Stimulated activated CD8-positive, alpha-beta memory T cell treated with anti-CD3 and anti-CD28 coated beads, Interleukin-15, amount 100 ng/mL, for 4 hours (primary cell): ENCODE results near the gene NCAPH2.

Experiments used
- DNase-seq, 2 donors: peaks; one replicate each; pipeline ENCODE4 v3.0.0-alpha.2; 2020; ENCODE audit warnings: low read depth in 2 of 2

The NCAPH2 gene

DNA sequence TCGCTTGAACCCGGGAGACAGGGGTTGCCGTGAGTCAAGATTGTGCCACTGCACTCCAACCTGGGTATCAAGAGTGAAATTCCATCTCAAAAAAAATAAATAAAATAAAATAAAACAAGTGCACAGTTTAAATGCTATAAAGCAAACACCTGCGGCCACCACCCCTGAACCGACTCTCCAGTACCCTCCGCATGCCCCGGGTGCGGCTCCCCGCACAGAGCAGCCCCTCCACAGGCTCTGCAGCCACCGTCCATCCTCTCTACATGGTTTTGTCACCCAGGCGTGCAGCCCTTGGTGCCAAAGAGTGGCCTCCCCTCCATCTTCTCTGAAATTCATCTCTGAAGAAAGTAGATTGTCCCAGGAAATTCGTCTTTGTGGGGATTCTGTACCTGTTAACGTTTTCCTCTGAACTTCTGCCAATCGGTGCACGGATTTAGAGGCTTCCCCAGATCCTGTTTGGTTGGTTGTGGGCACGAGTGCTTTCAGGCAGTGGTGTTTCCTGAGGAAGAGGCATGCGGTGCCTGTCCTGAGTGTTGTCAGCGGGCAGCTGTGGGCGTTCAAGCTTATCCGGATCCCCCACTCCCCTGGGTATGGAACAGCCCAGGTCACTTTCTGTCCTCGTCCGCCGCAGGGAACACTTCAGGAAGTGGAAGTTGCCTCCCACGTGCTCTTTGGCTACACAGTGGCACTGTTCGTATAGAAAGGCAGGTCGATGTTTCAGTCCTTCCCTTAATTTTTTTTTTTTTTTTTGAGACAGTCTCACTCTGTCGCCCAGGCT, 17.3 kb upstream of the NCAPH2 start:
- no peak for DNase-seq

- no peak for DNase-seq
Observed at GRCh38 chr22:50497093-50497492, 10.9 kb upstream of the NCAPH2 start.

GRCh38 chr22:50498322-50498890, 9.6 kb upstream of the NCAPH2 start:
- peak; percentile 29 to 45 for DNase-seq

DNA sequence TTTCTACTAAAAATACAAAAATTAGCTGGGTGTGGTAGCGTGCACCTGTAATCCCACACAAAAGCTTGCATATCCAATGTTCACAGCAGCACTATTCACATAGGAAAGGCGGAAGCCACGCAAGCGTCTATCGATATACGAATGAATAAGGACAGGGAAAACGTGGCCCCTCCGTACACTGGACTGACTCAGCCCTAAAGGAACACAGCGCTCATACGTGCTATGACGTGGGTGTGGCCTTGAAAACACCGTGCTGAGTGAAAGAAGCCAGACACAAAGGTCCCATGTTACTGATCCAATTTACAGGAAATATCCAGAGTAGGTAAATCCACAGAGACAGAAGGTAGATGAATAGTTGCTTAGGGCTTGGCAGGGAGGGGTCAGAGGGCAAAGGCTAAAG, 7.6 kb upstream of the NCAPH2 start:
- no peak for DNase-seq

GRCh38 chr22:50502096-50502495, 5.9 kb upstream of the NCAPH2 start:
- no peak for DNase-seq

DNA sequence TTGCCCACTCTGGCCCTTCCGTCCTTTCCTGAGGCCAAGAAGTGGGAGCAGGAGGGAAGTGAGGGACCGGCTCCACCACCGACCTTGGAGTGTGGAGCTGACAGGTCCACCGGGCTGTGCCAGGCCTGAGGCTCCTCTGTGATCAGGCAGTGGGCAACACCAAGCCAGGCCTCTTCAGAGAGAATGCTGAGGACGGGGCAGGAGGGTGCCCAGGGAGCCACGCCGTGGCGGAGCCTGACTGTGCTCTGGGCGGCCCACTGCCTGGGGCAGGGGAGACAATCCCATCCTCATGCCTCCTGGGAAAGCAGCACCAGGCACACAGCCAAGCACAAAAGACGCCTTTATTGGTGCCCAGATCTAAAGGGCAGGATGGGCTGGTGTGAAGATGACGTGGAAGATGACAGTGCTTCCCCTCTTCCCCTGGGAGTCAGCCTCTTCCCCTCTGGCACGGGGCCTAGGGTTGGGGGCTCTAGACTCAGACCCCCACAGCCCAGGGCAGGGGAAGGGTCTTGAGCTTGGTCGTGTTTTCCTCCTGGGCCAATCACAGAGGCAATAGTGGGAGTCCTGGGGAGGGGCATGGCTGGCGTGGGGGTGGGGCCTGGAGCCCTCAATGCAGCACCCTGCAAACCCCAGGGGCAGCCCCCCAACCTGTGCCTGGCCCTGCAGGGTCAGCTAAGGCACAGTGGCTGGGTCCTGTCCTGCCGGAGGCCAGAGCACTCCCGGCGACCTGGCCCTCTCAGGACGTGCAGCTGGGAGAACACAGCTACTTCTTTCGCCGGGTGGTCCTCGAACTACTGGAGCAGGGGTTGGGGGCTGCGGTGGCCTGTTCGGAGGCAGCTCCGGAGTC, 5.2 kb upstream of the NCAPH2 start:
- DNase-seq = no peak

GRCh38 chr22:50503475-50504145, 4.4 kb upstream of the NCAPH2 start:
- no peak for DNase-seq

- no peak for DNase-seq
Observed at GRCh38 chr22:50504369-50505211, 3.4 kb upstream of the NCAPH2 start.

DNA sequence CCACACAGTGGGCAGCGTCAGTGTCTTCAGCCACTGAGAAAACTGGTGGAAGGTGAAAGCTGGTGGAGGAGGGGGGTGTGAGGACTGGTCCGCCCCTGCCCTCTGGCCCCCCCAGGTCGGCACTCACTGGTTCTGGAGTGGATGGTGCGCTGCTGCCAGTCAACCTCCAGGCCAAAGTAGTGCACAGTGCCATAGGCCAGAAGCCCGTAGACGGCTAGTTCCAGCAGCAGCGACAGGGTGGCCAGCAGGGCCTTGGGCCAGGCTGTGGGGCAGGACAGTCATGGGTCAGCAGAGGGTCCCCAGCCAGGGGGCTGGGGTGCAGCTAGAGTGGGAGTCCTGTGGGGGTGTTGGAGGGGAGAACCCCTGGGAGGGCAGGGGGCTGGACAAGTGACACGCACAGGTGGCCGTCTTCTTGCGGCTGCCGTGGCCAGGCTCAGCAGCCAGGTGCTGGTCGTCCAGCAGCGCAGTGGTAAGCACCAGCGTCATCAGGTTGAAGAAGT, 2.7 kb upstream of the NCAPH2 start:
- no peak for DNase-seq

DNA sequence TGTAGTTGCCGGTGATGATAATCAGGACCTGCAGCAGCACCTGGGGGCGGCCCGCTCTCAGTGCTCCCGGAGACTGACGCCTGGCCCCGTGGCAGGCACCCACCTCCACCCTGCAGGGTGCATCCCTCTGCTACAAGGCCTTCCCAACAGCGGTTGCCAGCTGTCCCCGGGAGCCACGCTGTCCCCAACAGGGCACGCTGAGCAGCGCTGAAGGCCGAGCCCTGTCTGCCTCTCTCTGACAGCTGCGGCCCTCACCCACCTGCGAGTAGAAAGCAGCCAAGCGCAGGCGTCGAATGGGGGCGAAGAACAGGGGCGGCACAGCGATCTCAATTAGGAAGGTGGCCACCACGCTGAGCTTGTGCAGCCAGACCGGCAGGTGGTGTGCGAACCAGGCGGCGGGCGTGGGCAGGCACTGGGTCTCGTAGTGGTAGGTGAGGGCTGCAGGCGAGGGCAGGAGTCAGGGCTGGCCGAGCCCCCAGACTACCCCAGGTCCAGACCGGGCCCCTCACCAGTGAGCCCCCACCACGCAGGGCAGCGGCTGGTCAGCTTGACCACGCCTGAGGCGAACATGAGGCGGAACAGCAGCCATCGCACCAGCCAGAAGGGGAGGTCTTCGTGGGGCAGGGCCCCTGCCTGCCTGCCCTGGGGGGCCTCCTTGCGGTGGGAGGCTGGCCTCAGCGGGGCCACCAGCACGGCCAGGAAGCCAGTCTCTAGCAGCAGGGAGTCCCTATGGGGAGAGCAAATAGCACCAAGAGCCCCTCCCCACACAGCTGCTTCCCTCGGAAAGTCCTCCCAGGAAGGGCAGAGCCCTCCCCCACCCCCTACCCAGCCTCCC, 2.0 kb upstream of the NCAPH2 start:
- DNase-seq = no peak

DNA sequence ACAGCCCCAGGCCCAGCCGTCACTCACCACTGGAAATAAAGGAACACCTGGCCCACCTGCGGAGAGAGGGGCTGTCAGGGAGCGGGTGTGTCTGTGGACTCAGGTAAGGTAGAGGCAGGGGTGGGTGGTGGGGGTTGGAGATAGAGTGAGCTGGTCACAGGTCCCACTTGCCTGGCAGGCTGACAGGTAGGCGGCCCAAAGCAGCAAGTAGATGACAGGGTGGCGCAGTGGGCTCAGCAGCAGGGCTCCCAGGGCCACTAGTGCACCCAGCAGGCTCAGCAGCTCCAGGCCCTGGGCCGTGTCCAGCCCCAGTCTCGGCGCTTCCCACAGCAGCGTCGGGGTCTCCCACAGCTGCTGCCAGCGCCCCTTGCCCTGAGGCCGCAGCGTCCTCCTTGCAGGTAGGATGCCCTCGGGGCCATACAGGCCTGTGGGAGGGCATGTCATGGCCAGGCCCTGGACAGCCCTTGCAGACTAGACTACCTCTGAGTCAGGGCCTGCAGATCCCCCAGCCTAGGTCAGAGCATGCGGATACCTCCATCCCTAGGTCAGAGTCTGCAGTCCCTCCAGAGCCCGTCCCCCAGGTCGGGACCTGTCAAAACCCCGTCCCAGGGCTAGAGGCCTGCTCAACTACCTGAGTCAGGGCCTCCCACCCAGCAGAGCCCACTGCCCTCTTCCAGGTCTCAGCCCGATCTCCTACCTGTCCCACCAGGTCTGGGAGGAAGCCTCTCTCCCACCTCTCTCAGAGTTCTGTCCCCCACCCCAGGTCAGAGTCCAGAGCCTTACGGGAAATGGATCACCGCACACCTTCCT, 1.2 kb upstream of the NCAPH2 start:
- DNase-seq = no peak

DNA sequence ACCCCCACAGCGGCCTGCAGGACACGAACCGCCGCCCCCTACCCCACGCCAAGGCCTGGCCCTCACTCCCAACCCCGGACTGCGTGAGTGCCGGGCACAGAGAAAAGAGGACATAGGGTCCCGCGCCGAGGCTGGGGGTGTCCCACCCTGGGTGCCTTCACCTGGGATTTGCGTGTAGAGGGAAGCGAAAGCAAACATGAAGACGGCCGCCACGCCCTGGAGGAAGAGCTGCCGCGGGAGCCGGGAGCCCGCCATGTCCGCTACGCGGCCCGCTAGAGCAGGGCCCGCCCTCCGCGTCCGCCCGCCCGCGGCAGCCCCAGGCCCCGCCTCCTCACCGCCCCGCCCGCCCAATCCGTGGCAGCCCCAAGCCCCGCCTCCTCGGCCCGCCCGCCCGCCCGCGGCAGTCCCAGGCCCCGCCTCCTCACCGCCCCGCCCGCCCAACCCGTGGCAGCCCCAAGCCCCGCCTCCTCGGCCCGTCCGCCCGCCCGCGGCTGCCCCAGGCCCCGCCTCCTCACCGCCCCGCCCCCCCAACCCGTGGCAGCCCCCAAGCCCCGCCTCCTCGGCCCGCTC, 518 bp upstream of the NCAPH2 start, which contains the start of gene LMF2:
LMF2 (minus strand) TSS at position 282 of the 570 bp plus-strand sequence; CDS start at position 255, 27 bp downstream.
- peak; percentile 84 to 91 for DNase-seq

DNA sequence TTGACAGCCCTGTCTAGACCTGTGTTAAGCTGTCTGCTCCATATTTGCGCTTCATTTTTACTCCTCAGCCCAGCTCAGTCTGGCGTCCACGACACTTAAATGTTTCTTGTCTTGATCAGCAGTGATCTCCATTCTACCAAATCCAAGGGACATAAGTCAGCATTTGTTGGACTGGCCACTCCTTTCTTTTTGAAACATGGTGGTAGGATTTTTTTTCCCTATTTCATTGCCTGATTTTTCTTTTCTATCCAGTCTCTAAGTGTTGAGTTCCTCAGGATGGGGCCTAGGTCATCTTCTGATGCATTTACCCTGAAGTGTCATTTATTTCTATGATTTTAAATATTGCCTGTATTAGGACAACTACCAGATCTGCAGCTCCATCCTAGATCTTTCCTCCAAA, 873 bp downstream of the NCAPH2 start:
- DNase-seq = no peak

- DNase-seq = no peak
Observed at GRCh38 chr22:50513175-50513574, 5.2 kb downstream of the NCAPH2 start.

DNA sequence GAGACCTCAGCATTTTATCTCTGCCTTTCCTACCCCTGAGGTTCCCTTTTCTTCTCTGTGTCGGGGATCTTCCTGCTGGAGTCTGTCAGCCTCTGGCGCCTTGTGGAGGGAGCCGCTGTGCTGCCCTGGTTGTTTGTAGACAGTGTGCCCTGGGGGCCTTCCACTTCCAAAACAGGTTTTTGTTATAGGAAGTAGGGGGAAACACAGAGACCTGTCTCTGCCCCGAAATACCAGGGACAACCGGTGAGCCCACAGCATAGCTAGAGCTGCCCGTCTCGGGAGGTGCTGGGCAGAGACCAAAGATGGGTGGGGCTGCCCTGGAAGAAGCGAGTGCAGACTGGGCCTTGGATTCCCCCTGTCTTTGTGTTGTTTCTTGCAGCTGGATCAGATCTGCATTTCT, 8.0 kb downstream of the NCAPH2 start:
- DNase-seq = no peak

DNA sequence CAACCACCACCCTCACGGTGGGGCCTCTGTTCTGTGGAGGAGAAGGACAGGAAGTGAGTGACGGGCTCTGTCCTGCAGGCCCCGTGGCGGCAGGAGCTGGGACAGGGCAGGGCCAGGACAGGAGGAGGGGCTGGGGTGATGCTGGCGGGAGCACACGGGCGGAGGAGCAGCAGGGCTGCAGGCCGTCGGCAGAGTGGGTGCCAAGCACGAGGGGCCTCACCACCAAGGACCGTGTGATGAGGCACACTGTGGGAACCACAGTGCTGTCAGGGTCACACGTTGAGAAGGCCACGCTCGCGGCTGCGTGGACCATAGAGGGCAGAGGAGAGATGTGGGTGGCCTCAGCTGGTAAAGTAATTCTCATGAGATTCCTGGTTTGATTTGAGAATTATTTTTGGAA, 8.9 kb downstream of the NCAPH2 start:
- DNase-seq = no peak

GRCh38 chr22:50517495-50518260, 9.7 kb downstream of the NCAPH2 start:
- DNase-seq = no peak

DNA sequence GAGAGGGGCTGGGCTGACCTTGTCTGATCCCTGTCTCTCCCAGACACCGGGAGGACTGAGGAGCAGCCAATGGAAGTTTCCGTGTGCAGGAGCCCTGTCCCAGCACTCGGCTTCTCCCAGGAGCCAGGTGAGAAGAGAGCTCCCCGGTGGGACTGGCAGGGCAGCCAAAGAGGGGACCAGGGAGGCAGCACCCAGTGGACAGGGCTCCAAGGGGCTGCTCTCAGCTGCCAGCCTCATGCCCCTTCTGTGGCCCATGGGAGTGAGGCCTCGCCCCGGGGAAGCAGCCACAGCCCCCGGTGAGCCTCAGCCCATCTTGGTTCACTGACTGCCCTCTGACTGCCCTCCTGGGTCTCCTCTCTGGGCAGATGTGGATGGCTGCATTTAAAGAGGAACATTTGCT, 10.6 kb downstream of the NCAPH2 start:
- DNase-seq = no peak
